ENCODE results near the gene ADIPOR2. TPM values are rescaled to one million over a fixed set of nuclear protein-coding genes. Genes with fewer than 3 reads are reported as not detected.

Gene ADIPOR2
- total RNA-seq, 1 experiment from 2014 or later, result 45.3 TPM

DNA sequence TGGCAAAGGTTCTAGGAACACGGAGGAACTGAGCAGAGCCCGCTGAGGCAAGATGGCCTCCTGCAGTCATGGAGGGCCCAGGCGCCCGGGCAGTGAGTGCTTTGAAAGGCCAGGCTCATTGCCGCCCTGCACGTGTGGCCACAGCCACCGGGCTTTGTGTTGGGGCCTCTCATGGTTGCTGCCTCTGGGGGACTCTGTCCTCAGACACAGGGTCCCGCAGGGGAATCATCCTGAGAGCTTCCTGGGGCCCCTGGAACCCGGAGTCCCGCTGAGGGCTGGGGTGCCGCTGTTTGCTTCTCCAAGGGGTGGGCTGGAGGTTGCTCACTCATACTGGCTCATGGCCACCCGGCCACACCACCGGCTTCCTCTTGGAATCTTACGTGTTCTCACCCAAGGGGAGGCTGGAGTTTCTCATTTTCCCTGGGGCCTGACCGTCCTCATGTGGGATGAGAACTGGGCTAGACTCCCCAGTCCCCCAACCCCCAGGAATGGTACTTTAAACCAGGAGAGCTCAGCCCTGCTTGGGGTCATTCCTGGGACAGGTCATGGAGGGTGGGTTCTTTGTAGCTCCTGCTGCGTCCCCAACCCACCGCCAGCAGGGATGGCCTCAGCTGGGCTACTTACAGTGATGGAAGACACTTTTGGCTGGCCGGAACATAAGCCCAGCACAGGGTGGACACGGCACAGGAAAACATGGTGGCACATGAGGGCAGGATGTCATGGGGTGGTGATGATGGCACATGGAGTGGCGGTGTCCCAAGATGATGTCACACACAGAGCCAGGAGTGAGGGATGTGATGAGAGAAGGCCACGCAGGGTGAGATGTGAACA is 108.4 kb downstream of the ADIPOR2 start:
- no peak overlapping the region for H3K4ac ChIP-seq (ENCODE audit: low read depth, low read length)
- no peak overlapping the region for H2AK5ac ChIP-seq (ENCODE audit: insufficient read length, low read length)
- peak overlapping the region in 1 of 3 experiments; percentile 46; a peak in 1 of 7 replicates for H3K27ac Mint-ChIP-seq
- peak; percentile 27 for DNase-seq
- no peak overlapping the region for H3K27ac ChIP-seq (ENCODE audit: insufficient read length, low read depth, low read length)
- H4K5ac ChIP-seq (ENCODE audit: insufficient read length, low read depth, low read length), result no peak overlapping the region
- H4K8ac ChIP-seq (replicated peaks; ENCODE audit: insufficient read length, low read depth, low read length), result no peak overlapping the region
- H3K9me3 ChIP-seq (ENCODE audit: control insufficient read depth, low read depth, low read length), result no peaks in the 10 kb centered on the region
- no peak overlapping the region for H4K91ac ChIP-seq (ENCODE audit: insufficient read length, low read depth, low read length)
- no peak for TF ChIP-seq CTCF (conservative IDR thresholded peaks at IDR 0.05)
- no peak overlapping the region for H2BK5ac ChIP-seq (ENCODE audit: insufficient read length, low read length)
- H3K27me3 ChIP-seq (ENCODE audit: insufficient read depth, low read length), result no peaks in the 10 kb centered on the region
- no peak overlapping the region for H3K18ac ChIP-seq (ENCODE audit: insufficient read length, low read depth, low read length)
- peaks cover 7% of the 10 kb centered on the region for H3K27me3 Mint-ChIP-seq (ENCODE audit: low read depth)
- no peaks in the 10 kb centered on the region for H3K79me2 ChIP-seq (ENCODE audit: insufficient read depth, low read length)
- H2AFZ ChIP-seq (ENCODE audit: low read length), result no peak overlapping the region
- no peak overlapping the region for H3K4me2 ChIP-seq (ENCODE audit: insufficient read depth, insufficient read length, low read length)
- peaks cover 4% of the 10 kb centered on the region for H3K23me2 ChIP-seq (ENCODE audit: insufficient read length, low read depth, low read length, poor library complexity, severe bottlenecking)
- no peak overlapping the region for H3K9ac ChIP-seq (ENCODE audit: extremely low read depth, insufficient read length, low read length)
- no peaks in the 10 kb centered on the region; a peak in 1 of 5 replicates for H3K9me3 Mint-ChIP-seq
- WGBS (ENCODE audit: extremely low coverage, insufficient read length, low lambda C conversion rate), result no CpG with 5 or more reads among the region's 21 CpGs
- H2BK15ac ChIP-seq (ENCODE audit: low read depth, low read length), result no peak overlapping the region
- H4K20me1 ChIP-seq (ENCODE audit: control insufficient read depth, insufficient read depth, insufficient read length), result no peaks in the 10 kb centered on the region
- no peak overlapping the region; the same call in 1 of the 2 replicates for H3K14ac ChIP-seq (ENCODE audit: insufficient read depth, low read length)
- H2BK20ac ChIP-seq (ENCODE audit: low read depth, low read length, poor library complexity, severe bottlenecking), result no peak overlapping the region
- no peaks in the 10 kb centered on the region for H3K36me3 Mint-ChIP-seq (ENCODE audit: insufficient read depth in 1 of 3, low read depth in 3 of 3)
- no peaks in the 10 kb centered on the region for H3K79me1 ChIP-seq (ENCODE audit: insufficient read depth, low read depth, low read length, poor library complexity, severe bottlenecking)
- no peak overlapping the region for H3K4me3 Mint-ChIP-seq
- H3K56ac ChIP-seq (ENCODE audit: insufficient read length, low read depth, low read length), result no peak overlapping the region
- no peak overlapping the region for H3K23ac ChIP-seq (ENCODE audit: insufficient read length, low read depth, low read length)
- no peak overlapping the region for H2BK120ac ChIP-seq (ENCODE audit: low read depth, low read length, poor library complexity, severe bottlenecking)
- H3K4me1 ChIP-seq (ENCODE audit: insufficient read depth, low read length), result no peaks in the 10 kb centered on the region
- H3K4me1 Mint-ChIP-seq, result peaks cover 10 to 13% of the 10 kb centered on the region in 2 experiments
- no peak overlapping the region for H2BK12ac ChIP-seq (ENCODE audit: insufficient read length, low read depth, low read length)
- H3T11ph ChIP-seq (ENCODE audit: low read length), result no peak overlapping the region
